Psoas muscle (tissue), 8 donors: ENCODE measurements around the gene RARB. TPM values are rescaled to one million over a fixed set of nuclear protein-coding genes. Genes with fewer than 3 reads are reported as not detected.

ENCODE experiments used
- ATAC-seq, 4 donors: fragments of 200-7000 bp; cut with Tn5 transposase; one replicate each; pipeline ENCODE4 v1.9.1; 2020; ENCODE audit warnings: moderate library complexity in 3 of 4, mild to moderate bottlenecking in 2 of 4
- DNase-seq, 2 donors: peaks; one replicate each; pipeline ENCODE4 v3.0.0-alpha.2; 2020
- H3K27ac ChIP-seq: fragments of 200-600 bp; one replicate; pipeline ENCODE4 v1.8.0; 2022
- H3K27me3 ChIP-seq, 3 donors: fragments of 200-600 bp in 1 of 3; one replicate each; pipeline versions ENCODE4 v1.6.1 to v1.8.0; 2013 to 2022; ENCODE audit warnings: low read length in 2 of 3, mild to moderate bottlenecking in 2 of 3, moderate library complexity in 1 of 3; ENCODE audit not compliant: insufficient read depth in 3 of 3
- H3K36me3 ChIP-seq, 2 donors: fragments of 200-600 bp in 1 of 2; one replicate each; pipeline versions ENCODE4 v1.6.1 to v1.8.0; 2013 to 2022; ENCODE audit warnings: low read depth in 1 of 2, mild to moderate bottlenecking in 1 of 2, moderate library complexity in 1 of 2; ENCODE audit not compliant: insufficient read depth in 1 of 2
- H3K4me1 ChIP-seq: fragments of 200-600 bp; one replicate; pipeline ENCODE4 v1.8.0; 2022
- H3K4me3 ChIP-seq: fragments of 200-600 bp; one replicate; pipeline ENCODE4 v1.8.0; 2022; ENCODE audit warnings: mild to moderate bottlenecking
- H3K9me3 ChIP-seq: fragments of 200-600 bp; one replicate; pipeline ENCODE4 v1.8.0; 2022
- CTCF ChIP-seq: fragments of 200-600 bp; IDR thresholded peaks from one replicate; pipeline ENCODE4 v1.8.0; 2022; ENCODE audit warnings: antibody characterized with exemption
- WGBS, 3 donors: extraction: QIAGEN DNeasy Blood & Tissue Kit; methylation state at CpG; one replicate each; pipeline versions ENCODE4 v1.1.6 to v1.1.7; 2013; 5-methylcytosine and 5-hydroxymethylcytosine counted together
- intact Hi-C, 2 donors: fragments of 100-400 bp; cut with DNase I; formaldehyde crosslinking; loops; one replicate each; pipeline versions ENCODE4 v1.11.0 to v1.14.2; 2022
- polyA plus RNA-seq, 3 donors: library from polyadenylated mRNA; stranded (reverse); fragments of 200-250 nt; gene quantifications; one replicate each; pipeline ENCODE4 v1.2.3, GENCODE V29; 2013
- total RNA-seq, 4 donors: library from RNA; stranded (reverse); fragmentation: NEBNext Ultra II Directional in 2 of 4; extraction: Animal tissue kit (Norgen Biotek cat#: 25700) in 2 of 4; gene quantifications; one replicate each; pipeline versions ENCODE4 v1.2.1 to v1.2.4, GENCODE V29; 2021 to 2023
- donor health status: healthy with polysubstance abuse.
- donor health status: DM: no; HTN: no; CAD: no; lungs with moderate emphysema.
- donor health status: Bipolar disorder and iron deficiency.
- donor health status: healthy.
- donor health status: DM: yes; HTN: yes; CAD: no.
- donor health status: DM: no; HTN: no; CAD: no.
- donor health status: DM: no; HTN: no; CAD: no.
- donor health status: DM: yes; HTN: yes; CAD: no.

Gene RARB
- total and polyA plus RNA-seq, 7 donors: 1.1 to 5.4 (median 1.9) TPM

GRCh38 chr3:25405335-25405734 lies 22.7 kb upstream of the RARB start:
- intact Hi-C loops: no loop called here
- H3K9me3 ChIP-seq: no peaks in the 10 kb centered on the region
- DNase-seq (no peak), ATAC-seq (no peak)
- no peak overlapping the region for H3K27ac ChIP-seq
- no peaks in the 10 kb centered on the region for H3K4me1 ChIP-seq
- TF ChIP-seq CTCF: no peak
- no peak overlapping the region for H3K4me3 ChIP-seq
- no peaks in the 10 kb centered on the region for H3K27me3 ChIP-seq
- H3K36me3 ChIP-seq: no peaks in the 10 kb centered on the region
- 72 to 88% (median 73%) methylated on average over 1 of the region's 1 CpG for WGBS, 3 donors

GRCh38 chr3:25410703-25411102 lies 17.4 kb upstream of the RARB start:
- 89 to 93% (median 90%) methylated on average over 4 of the region's 4 CpGs for WGBS, 3 donors
- no peaks in the 10 kb centered on the region for H3K4me1 ChIP-seq
- H3K27me3 ChIP-seq: no peaks in the 10 kb centered on the region
- H3K36me3 ChIP-seq: no peaks in the 10 kb centered on the region
- no peak for TF ChIP-seq CTCF
- intact Hi-C loops: no loop called here
- H3K9me3 ChIP-seq: no peaks in the 10 kb centered on the region
- no peak for DNase-seq
- ATAC-seq: no peak
- no peak overlapping the region for H3K27ac ChIP-seq
- H3K4me3 ChIP-seq: no peak overlapping the region

- Histone ChIP-seq H3K9me3 (no peaks in the 10 kb centered on the region), H3K27ac (no peak overlapping the region), H3K4me3 (no peak overlapping the region), H3K27me3 (no peaks in the 10 kb centered on the region), H3K36me3 (no peaks in the 10 kb centered on the region), H3K4me1 (no peaks in the 10 kb centered on the region)
- DNase-seq (no peak), ATAC-seq (no peak)
- intact Hi-C loops: no loop called here
- TF ChIP-seq CTCF: no peak
These were observed 15.8 kb upstream of the RARB start for GRCh38 chr3:25412269-25412668.

- WGBS, 3 donors: 88 to 92% (median 89%) methylated on average over 6 of the region's 6 CpGs
- H3K27me3 ChIP-seq: no peaks in the 10 kb centered on the region
These were observed 11.9 kb upstream of the RARB start for GRCh38 chr3:25416176-25416575.

More at GRCh38 chr3:25416176-25416575, 11.9 kb upstream of the RARB start:
- H3K4me1 ChIP-seq: no peaks in the 10 kb centered on the region
- intact Hi-C loops: no loop called here
- no peak overlapping the region for H3K27ac ChIP-seq
- ATAC-seq (no peak), DNase-seq (no peak)
- no peak overlapping the region for H3K4me3 ChIP-seq
- no peaks in the 10 kb centered on the region for H3K9me3 ChIP-seq
- TF ChIP-seq CTCF: no peak
- no peaks in the 10 kb centered on the region for H3K36me3 ChIP-seq
